AG09309 (cell line): ENCODE measurements around the gene AUNIP.

Experiments used
- DNase-seq: peaks from one replicate; pipeline ENCODE4 v3.0.0-alpha.2; 2010; ENCODE audit warnings: low read depth
- H3K4me3 ChIP-seq: 2 replicates; pipeline ENCODE4 v1.5.1; 2011; ENCODE audit warnings: mild to moderate bottlenecking, low read depth, low read length, moderate library complexity; ENCODE audit not compliant: control insufficient read depth
- TF ChIP-seq, protein P1 (sequence below): IDR thresholded peaks from 2 replicates; pipeline ENCODE4 v1.5.1; 2011; ENCODE audit warnings: mild to moderate bottlenecking, low read depth, low read length, inconsistent platforms; ENCODE audit not compliant: insufficient read depth, control insufficient read depth; ENCODE audit errors: missing control alignments

The AUNIP gene

DNA sequence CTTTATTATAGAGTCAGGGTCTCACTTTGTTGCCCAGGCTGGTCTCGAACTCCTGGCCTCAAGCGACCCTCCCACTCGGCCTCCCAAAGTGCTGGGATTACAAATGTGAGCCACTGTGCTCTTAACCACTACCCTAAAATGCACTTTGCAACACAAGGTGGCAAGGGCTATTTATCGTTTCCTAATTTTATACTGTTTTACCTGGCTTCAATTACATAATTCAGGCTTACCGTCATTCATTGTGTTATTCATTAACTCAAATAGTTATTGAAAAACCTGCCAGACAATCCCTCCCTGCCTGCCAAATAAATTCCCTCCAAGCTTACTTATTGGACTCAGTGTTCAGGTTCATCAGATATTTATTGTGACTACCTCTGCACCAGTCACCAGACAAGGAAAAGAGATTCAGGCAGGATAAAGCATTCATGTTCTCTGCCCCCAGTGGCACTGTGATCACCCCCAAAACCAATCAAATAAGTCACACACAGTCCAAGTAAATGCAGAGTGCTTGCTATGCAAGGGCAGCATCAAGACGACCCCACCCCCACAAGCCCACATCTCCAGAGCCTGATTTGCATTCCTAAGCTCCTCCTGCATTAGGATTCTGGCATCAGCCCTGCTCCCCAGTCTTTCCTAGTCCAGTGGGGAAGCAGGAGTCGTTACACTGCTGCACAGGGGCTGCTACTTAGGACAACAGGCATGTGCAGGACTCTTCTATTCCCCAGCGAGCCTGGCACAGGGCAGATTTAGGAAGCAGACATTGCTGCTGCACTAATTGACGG, 8.1 kb upstream of the AUNIP start:
- H3K4me3 ChIP-seq = no peak overlapping the region
- TF ChIP-seq, protein P1, sequence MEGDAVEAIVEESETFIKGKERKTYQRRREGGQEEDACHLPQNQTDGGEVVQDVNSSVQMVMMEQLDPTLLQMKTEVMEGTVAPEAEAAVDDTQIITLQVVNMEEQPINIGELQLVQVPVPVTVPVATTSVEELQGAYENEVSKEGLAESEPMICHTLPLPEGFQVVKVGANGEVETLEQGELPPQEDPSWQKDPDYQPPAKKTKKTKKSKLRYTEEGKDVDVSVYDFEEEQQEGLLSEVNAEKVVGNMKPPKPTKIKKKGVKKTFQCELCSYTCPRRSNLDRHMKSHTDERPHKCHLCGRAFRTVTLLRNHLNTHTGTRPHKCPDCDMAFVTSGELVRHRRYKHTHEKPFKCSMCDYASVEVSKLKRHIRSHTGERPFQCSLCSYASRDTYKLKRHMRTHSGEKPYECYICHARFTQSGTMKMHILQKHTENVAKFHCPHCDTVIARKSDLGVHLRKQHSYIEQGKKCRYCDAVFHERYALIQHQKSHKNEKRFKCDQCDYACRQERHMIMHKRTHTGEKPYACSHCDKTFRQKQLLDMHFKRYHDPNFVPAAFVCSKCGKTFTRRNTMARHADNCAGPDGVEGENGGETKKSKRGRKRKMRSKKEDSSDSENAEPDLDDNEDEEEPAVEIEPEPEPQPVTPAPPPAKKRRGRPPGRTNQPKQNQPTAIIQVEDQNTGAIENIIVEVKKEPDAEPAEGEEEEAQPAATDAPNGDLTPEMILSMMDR = no peak
- no peak for DNase-seq

DNA sequence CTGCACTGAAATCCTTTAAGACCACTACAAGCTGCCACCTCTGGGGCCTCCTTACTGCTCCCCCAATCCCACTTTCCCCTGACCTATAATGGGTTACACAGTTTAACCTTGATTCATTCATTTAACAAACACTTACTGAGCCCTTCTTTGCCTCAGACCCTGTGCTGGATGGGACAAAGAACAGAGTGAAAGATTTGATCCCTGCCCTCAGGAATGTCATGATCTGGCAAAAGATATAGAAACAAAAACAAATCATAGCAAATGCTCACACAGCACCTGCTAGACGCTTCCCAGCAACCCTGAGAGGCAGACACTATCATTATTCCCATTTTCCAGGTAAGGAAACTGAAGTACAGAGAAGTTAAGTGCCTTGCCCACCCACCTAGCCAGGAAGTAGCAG, 7.0 kb upstream of the AUNIP start:
- H3K4me3 ChIP-seq = no peak overlapping the region
- DNase-seq = no peak
- TF ChIP-seq, protein P1 = no peak

DNA sequence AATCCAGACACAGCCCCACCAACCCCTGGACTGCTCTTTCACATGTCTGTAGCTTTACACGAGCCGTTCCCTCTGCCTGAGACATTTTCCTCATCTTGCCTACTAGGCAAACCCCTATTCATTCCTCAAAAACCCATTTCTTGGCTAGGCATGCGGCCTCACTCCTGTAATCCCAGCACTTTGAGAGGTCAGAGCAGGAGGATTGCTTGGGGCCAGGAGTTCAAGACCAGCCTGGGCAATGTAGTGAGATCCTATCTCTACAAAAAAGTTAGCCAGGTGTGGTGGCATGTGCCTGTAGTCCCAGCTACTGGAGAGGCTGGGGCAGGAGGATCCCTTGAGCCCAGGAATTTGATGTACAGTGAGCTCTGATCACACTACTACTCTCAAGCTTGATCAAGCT, 5.2 kb upstream of the AUNIP start:
- no peak overlapping the region for H3K4me3 ChIP-seq
- no peak for DNase-seq
- TF ChIP-seq, protein P1 = no peak

DNA sequence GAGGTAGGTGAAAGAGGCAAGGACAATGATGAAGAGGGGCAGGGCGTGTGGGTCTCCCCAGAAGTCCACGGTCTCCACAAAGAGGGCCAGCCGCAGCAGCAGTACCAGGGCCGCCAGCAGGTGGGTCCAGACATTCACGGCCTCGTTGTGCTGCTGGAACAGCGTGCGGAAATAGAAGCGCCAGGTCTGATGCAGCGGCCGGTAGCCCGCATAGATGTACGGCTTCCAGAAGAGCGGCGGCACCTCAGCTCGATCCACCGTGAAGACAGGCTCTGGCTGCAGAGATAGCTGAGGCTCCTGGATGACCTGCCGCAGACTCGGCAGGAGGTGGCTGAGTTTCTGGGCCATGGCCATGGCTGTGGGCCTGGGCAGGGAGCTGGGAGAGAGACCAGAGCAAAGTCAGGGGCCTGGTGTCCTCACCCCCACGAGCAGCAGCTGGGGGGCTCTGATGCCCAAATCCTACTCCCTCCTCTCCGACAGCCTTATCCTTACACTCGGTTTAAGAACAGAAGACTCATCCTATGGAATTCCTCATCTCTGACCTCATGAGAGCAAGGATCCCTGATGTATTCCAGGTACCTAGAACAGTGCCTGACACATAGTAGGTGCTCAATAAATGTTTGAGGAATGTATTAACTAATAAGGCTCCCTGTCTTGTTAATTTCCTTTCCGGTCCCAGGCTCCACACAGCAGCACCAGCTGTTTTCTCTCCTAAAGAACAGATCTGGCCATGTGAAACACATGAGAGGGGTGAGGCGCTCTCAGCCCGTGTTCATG, 4.4 kb upstream of the AUNIP start:
- TF ChIP-seq, protein P1 = no peak
- no peak overlapping the region for H3K4me3 ChIP-seq
- DNase-seq = no peak

DNA sequence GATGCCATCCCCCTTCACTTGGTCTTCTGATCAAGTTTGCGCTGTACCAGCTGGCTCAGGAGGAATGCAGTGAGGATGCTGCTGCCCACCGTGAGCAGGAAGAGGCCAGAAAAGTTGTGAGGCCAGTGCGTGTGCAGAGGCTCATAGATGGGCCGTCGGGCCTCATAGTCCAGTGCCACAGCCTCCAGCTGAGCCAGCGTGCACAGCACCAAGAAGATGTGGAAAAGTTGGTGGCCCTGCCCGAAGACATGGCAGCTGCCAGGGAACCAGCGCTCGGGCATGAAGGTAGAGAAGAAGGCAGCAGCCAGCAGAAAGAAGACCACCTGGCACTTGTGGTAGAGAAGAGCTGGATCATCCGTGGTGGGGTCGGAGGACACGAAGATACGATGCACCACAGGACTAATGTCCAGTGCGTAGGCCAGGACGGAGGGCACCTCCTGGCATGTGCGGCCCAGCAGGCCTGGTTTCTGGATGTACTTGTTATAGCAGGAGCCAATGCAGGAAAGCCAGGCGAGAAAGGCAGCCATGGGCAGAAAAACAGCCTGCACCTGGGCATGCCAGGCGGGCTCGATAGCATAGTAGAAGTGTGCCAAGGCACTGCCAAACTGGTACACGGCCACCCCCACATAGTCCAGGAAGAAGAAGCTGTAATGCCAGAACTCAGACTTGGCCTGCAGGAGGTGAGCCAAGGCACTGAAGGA, 3.7 kb upstream of the AUNIP start:
- no peak overlapping the region for H3K4me3 ChIP-seq
- TF ChIP-seq, protein P1 = no peak
- DNase-seq = no peak
